DMS153 treated with DMSO at 0.1 percent for 48 hours (cell line): ENCODE measurements around the gene ARHGEF1.
"Not testable (repeated sequence)": the region's sequence is repeated elsewhere in the genome, so short reads cannot be mapped to it uniquely, and the experiment has no call there.

Experiments used
- DNase-seq: peaks from one replicate; lab custom pipeline; 2025; ENCODE audit not compliant: unreplicated experiment; lab: John Stamatoyannopoulos, UW

ARHGEF1 gene

GRCh38 chr19:41861846-41862245 is 21.1 kb upstream of the ARHGEF1 start:
- no peak for DNase-seq

- DNase-seq = no peak
These were observed 20.5 kb upstream of the ARHGEF1 start for GRCh38 chr19:41862445-41862986.

DNA sequence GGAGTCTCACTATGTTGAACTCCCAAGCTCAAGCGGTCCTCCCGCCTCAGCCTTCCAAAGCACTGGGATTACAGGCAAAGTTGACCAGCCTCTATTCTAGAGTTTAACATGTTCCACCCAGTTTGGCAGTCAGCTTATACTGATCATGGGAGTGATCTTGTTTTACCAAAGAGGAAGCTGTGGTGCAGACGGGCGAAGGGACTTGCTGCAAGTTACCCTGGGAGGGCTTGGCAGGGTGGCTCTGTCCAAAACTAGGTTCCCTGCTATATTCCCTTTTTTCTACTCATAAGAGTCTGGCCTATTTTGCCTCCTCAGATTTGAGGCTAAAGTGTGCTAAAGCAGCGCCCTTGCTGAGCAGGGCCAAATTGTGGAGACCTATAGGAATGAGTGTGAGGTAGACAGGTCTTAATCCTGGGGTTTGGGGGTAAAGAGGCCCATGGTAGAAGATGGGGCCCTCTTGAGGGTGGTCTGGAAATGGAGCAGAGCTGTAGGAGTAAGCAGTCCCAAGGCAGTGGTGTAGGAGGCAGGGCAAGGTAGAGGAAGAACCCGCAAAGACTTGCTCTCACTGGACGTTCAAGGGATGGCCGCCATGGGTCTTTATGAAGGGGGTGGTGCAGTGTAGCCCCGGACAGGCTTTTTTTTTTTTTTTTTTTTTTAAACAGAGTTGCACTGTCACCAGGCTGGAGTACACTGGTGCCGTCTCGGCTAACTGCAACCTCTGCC is 19.6 kb upstream of the ARHGEF1 start:
- DNase-seq = no peak

DNA sequence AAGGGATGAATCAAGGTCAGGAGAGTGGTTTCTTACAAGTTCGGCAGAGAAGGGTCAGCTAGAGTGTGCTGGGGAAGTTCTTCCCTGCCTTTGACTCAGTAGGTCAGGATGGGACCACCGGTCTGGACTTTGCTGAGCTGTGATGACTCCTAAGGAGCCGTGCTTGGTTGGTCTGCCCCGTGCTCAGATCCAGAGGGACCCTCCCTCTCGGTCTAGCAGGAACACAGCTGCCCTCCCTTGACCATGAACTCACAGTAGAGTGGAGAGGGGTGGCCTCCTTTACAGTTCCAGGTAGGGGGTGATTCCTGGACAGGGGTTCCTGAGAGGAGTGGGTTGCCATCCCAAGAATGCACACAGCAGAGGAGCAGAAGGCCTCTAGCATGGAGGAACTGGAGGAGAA is 18.6 kb upstream of the ARHGEF1 start:
- no peak for DNase-seq

DNA sequence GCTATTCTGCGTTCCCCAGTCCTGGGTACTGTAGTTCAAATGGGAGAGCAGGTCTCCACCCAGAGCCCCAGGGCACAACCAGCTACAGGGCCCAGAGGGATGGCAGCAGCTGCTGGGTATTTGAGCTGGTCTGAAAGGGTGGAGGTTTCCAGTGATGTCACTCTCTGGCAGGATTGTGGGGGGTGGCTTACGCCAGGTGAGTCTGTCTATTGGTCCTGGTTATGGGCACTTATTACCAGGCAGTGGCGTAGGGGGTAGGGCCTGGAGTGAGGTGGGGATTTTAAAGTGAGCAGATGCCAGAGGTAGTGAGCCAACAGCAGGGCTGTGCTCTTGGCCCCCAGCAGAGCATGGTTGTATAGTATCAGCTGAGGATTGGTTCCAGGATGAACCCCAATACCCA is 16.7 kb upstream of the ARHGEF1 start:
- DNase-seq = no peak

GRCh38 chr19:41868120-41868988 is 14.6 kb upstream of the ARHGEF1 start:
- no peak for DNase-seq

DNA sequence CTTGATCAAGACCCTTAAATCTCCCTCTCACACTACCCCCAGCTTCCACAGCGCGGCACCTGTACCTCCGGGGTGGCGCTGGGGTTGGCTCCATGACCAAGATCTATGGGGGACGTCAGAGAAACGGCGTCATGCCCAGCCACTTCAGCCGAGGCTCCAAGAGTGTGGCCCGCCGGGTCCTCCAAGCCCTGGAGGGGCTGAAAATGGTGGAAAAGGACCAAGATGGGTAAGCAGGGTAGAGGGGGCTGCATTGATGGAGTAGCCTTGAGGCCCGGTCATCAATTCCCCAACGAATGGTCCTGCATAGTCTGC is 14.0 kb upstream of the ARHGEF1 start:
- DNase-seq = no peak

- DNase-seq = no peak
These were observed 13.5 kb upstream of the ARHGEF1 start for GRCh38 chr19:41869374-41869955.

DNA sequence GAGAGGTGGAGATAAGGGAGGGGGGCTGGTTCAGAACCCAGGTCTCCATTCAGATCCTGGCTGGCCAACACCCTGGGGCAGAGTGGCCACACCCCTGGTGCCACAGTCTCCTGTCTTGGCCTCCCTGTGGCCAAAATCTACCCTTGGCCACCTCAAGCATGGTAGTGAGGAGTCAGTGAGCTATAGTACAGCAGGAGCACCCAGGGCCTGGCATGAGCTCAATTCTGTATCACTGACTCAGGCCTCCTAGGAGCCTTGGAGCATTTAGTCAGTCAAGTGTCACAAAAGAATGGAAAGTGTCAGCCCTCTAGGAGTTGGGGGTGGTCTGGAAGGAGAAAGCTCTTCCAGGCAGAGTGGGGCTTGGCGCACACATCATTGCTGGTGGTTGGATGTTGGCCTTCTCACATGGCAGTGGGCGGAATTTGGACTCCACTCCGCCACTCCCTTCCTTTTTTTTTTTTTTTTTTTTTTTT is 12.5 kb upstream of the ARHGEF1 start:
- no peak for DNase-seq

GRCh38 chr19:41871573-41872383 is 11.2 kb upstream of the ARHGEF1 start:
- no peak for DNase-seq

GRCh38 chr19:41872384-41872774 is 10.6 kb upstream of the ARHGEF1 start:
- DNase-seq = no peak

DNA sequence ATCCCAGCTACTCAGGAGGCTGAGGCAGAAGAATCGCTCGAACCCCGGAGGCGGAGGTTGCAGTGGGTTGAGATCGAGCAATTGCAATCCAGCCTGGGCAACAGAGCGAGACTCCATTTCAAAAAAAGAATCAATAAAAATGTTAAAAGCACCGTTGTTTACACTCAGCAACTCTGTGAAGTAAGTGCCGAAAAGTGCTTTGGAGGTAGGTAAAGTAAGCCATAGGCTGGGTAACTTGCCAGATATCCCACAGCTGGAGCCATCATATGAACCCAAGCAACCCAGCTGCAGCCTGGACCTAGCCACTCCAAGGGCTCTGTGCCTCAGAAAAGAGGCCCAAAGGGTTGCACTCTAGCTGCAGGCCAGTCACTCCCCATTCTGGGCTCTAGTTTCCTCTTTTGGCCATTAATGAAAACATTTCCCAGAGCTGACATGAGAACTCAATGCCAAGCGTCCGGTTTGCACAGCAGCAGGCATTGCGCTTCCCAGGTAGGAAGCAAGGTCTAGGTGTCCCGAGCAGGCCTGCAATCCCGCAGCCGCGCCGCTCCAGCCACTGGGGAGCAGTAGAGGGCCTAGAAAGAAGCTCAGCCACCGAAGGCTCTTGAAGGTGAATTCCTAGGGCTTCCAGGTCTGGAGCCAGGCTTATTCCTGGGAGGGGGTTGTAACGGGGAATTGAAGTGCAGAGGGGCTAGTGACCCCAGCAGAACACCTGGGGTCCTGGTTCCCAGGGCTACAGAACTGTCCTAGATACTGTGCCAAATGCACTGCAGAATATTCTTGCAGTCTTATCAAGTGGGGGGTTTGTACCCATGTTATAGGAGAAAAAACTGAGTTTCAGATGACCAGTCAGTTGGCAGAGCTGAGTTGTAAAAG is 10.0 kb upstream of the ARHGEF1 start:
- DNase-seq = peak; percentile 68

- DNase-seq = not testable (repeated sequence)
These were observed 7.0 kb upstream of the ARHGEF1 start for GRCh38 chr19:41875973-41876372.

- no peak for DNase-seq
These were observed 5.8 kb upstream of the ARHGEF1 start, which contains the start of gene CD79A for GRCh38 chr19:41876847-41877832. Gene CD79A, plus strand, starts transcription at chr19:41877279. Its CDS starts 26 bp downstream, at chr19:41877305.

GRCh38 chr19:41877916-41878905 is 4.8 kb upstream of the ARHGEF1 start:
- no peak for DNase-seq

- DNase-seq = no peak
These were observed 3.9 kb upstream of the ARHGEF1 start for GRCh38 chr19:41879080-41879479.

DNA sequence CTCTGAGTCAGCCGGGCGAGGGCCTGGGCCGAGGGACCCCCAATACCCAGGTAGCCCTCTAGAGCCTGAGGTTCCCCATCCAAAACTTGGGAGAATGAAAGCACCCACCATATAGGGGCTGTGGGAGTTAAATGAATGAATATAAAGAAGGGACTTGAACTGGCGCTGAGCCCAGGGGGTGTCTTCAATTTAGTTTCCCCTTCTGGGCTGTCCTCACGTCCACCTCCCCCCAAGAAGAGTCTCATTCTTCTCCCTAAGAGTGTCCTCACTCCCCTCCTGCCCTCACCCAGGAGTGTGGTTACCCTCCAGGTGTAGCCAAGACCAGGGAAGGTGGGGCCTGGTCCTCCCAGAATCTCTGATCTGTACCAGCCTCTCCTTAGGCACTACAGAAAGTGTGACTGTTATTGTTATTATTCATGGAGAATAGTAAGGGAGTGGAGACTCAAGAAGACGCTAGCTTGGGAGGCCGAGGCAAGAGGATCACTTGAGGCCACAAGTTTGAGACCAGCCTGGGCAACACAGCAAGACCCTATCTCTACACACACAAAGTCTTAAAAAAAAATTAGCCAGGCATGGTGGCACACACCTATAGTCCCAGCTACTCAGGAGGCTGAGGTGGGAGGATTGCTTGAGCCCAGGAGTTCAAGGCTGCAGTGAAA is 3.2 kb upstream of the ARHGEF1 start:
- DNase-seq = no peak
